B cell (primary cell): ENCODE results near the gene KCNMB2.

ENCODE experiments used
- CTCF ChIP-seq: fragments of 200-600 bp; IDR thresholded peaks from one replicate; pipeline ENCODE4 v1.8.0; 2022; ENCODE audit warnings: antibody characterized with exemption, mild to moderate bottlenecking
- EZH2 ChIP-seq: IDR thresholded peaks from 2 replicates; pipeline ENCODE4 v1.6.1; 2012; ENCODE audit warnings: borderline replicate concordance, low read depth, mild to moderate bottlenecking, moderate library complexity, low read length; ENCODE audit not compliant: insufficient read depth, poor library complexity, severe bottlenecking

- TF ChIP-seq CTCF: no peak
- TF ChIP-seq EZH2: no peak
Observed at GRCh38 chr3:178522200-178523052, 13.8 kb upstream of the KCNMB2 start.
